HTR-8/SVneo (cell line): Measurements from ENCODE around the gene CD59.
"Not testable (repeated sequence)": the region's sequence is repeated elsewhere in the genome, so short reads cannot be mapped to it uniquely, and the experiment has no call there.

Experiments
- DNase-seq: peaks from one replicate; pipeline ENCODE4 v3.0.0; 2011; ENCODE audit warnings: low spot score, mixed read lengths; ENCODE audit not compliant: insufficient read length
- FAIRE-seq: peaks from 2 replicates; lab custom pipeline; 2011; peaks lifted over from hg19 to GRCh38; lab: Jason Lieb, UNC

CD59 gene

DNA sequence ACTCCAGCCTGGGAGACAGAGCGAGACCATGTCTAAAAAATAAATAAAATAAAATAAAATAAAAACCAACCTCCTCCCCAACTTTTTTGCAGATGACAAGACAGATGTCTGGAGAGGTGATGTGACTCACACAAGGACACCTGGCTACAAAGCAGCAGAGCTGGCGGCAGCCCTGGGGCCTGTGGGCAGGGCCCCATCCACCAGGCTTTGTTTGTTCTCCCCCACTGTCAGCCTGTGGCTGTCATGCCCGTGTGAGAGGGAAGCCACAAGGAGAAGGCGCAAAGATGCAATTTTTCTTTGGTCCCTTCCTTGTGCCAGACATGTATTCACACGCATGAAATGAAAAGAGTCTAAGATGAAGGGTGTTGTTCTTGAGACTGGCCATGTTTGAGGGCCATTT is 16.6 kb downstream of the CD59 start:
- DNase-seq (no peak), FAIRE-seq (no peak)

DNA sequence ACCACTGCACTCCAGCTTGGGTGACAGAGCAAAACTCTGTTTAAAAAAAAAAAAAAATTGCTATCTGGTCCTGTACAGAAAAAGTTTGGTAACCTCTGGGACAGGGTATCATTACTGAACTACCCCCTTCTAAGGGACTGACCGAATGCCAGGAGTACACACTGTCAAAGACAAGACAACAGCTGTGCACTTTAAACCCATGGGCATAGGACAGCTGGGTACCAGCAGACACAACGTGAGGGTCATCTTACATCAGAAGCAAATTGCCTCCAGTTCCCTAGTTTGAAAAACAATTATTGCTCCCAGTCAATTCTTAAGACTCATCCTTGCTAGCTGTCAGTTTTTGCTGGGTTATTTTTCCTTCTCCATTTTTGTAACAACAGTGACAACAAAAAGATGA is 17.8 kb downstream of the CD59 start:
- no peak for DNase-seq
- no peak for FAIRE-seq

DNA sequence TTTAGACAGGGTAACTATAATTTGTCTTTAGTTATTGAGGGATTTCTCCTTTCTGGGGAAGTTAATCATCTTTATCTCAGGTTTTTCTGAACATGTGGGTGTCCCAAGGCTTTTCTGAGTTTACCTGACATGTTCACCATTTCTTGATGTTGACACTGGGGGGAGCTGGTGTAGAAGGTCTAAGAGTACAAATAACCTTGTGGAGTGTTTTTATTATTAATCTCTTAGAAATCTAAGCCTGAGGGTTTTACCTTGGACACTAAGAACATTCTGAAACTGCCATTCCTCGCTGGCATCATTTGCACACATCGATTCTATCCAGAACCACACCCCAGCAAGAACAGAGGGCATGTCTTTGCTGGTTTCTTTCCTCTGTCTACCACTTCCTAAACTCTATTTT is 20.0 kb downstream of the CD59 start:
- no peak for DNase-seq
- FAIRE-seq: no peak

DNA sequence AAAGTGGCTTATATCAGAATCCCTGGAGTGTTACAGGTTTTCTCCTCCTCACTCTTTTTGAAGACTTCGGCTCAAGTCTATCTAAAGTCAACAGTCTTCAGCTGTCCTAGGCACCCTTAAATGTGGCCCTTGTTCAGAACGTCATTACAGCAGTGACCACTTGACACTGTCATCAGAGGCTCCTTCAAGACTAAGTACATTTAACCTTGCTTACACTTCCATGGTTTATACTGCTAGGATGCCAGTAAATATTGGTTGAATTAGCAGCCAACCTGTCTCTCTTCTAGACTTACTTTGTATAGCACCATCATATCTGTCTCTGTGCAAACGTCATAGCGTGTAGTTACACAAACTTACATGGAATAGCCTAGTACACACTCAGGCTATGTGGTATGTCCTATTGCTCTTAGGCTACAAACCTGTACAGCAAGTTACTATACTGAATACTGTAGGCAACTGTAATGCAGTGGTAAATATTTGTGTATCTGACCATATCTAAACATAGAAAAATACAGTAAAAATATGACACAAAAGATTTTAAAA is 22.3 kb downstream of the CD59 start:
- no peak for DNase-seq
- FAIRE-seq: peak; percentile 13

DNA sequence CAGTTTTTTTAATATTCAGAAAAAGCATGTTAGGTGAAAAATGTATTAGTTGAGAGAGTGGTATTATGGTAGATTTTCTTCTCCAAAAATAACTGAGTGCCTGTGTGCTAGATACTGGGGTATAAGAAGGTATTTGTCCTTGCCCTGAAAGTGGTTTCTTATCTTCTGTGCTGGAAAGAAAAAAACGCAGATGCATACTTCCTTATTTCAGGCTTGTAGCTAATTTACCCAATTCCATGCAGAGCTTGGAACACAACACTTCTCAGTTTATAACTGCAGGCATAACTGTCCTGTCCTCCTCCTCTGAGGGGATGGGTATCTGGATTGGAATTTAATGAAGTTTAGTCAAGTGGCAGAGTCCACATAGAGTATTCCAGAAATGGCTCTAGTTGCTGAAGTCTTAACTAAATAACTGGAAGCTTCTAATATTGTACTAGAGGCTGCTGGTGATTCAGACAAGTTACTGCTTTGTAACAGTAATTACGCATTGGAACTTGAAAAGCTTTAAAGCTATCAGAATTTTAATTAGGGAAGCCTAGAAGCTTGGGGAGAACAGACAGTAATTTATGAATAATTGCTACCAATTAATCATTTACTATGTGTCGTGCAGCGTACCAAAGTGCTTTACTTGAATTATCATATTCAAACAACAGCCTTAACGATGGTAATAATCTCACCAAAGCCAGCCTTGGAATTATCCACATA is 22.9 kb downstream of the CD59 start:
- FAIRE-seq: no peak
- no peak for DNase-seq

DNA sequence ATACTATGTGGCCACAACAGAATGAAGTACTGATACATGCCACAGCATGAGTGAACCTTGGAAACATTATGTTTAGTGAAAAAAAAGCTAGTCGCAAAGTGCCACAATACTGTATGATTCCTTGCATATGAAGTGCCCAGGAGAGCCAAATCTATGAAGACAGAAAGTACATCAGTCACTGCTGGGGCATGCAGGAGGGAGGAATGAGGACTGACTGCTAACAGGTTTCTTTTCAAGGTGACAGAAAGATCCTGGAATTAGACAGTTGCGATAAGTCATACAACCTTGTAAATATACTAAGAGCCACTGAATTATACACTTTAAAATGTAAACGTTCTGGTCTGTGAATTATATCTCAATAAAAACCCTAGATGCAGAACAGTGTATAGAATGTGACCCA is 23.8 kb downstream of the CD59 start:
- FAIRE-seq (no peak), DNase-seq (no peak)

DNA sequence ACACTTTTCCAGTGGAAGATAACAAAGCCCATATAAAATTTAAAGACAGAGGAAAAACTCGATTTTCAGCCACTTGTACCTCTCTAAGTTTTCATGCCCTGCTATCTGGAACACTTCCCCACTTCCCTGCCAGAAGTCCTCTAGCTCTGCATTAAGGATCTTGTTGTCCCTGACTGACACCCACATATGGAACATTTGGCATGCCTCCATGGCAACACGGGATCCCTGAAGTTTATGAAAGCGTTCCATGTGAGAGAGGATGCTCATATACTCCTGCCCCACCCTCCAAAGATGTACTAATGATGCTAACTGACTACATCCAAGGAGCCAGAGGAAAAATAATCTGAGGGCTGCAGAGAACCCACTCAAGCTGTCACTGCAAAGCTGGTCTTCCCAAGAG is 26.8 kb downstream of the CD59 start:
- DNase-seq (no peak), FAIRE-seq (no peak)

DNA sequence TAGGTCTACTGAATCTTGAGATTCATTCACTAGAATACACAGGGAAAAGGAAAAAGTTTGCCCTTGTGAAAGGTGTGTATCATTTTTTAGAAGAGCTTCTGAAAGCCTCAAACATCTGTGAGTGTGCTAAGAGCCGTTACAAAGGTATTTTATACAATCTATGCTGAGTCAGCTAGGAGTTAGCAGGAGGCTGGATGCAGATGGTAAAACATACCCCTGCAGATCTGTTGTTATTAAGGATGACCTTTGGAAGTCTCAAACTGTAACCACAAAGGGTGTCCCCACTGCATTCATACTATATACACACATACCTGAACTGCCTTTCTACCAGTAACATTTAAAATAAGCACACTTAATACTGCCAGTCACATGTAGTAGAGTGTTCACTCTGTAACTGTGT is 27.2 kb downstream of the CD59 start:
- FAIRE-seq (no peak), DNase-seq (no peak)

DNA sequence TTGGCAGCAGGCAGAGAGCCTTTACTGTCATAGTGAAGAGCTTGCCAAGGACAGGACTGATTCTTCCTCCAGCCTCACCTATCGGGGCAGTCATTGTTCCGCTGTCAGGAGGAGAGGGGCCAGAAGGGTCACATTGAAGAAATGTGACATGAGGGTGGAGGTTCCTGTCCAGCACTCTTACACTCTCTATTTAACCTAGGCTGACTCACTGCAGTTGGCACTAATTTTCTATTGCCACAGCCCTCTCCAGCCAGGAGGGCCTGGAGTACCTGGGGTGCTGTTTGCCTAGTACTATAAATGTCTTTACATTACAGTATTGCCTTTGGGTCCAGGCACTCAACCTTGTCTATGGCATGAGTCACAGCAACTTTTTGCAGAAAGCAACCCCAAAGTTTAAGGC is 28.4 kb downstream of the CD59 start:
- not testable (repeated sequence) for DNase-seq, FAIRE-seq

DNA sequence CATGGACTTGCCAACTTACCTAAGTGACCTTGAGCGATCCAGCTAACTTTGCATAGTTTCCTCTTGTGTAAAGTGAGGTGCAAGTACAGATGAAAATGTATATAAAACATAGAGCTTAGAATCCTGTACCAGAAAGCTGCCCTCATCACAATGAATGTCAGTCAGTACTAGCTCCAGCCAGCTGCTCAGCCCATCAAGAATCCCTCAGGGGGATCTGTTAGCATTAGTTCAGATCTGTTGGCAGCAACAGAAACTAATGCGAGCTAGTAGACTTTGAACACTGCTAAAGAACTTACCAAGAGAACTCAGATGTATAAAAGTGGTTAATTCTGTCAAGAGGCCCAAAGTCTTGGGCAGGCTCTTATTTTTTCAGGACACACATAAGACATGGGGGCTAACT is 29.3 kb downstream of the CD59 start:
- DNase-seq: no peak
- no peak for FAIRE-seq

DNA sequence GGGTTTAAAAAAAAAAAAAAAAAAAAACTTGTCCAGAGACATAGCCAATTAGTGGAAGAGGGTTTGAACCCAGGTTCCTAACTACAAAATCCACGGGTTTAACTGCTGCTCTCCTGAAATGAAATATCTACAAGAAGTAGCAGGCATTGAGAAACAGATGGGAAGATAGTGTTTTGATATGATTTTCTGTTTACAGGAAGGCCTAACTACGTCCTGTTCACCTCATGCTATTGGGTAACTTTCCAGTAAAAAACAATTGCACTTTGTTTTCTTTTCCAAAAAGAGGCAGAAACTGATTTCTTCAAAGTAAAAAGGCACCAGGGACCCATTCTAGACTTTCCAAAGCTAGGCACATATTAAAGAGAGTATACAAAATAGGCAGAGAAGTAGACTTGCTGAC is 29.7 kb downstream of the CD59 start:
- DNase-seq (no peak), FAIRE-seq (no peak)

DNA sequence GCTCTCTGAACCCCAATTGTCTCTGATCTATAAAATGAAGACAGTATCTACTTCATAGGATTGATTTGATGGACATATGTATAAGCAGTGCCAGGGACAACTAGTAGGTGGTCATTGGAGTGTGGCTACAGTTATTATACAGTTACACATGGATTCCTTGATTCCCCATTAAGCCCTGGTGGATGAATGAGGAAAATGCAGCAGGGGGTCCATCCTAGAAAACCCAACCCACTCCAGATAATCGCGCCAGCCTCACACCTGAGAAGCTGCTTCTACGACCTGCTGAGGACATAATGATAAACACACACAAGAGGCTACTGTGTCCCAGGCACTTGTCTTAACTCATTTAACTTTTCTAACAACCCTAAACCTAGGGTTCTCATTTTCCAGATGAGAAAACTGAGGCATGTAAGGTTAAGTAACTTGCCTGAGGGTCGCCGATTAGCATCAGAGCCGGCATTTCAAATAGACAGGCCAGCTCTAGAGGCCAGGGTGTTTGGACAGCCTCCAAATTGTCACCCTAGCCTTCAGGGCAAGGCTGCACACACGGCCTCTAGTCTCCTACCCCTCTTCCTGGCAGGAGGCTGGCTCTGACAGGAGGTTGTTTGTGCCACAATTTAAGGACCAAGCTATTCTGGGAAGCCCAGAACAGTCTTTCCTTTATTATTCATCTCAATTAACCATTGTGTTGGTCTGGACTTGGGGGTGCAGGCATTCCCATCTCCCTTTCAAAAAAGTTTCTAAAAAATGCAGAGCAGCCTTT is 31.8 kb downstream of the CD59 start:
- DNase-seq (no peak), FAIRE-seq (no peak)

DNA sequence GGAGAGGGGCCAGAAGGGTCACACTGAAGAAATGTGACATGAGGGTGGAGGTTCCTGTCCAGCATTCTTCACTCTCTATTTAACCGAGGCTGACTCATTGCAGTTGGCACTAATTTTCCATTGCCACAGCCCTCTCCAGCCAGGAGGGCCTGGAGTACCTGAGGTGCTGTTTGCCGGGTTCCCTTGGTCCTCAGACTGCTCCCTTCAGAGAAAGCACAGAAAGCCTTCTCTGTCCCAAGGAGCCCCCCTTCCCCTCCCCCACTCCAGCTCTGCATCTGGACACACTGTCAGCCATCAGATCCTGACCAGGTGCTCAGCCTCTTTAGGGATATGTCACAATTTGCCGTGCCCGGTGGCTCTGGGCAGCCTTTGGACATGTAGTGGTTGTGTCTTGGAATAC is 32.4 kb downstream of the CD59 start:
- DNase-seq: no peak
- FAIRE-seq: no peak

DNA sequence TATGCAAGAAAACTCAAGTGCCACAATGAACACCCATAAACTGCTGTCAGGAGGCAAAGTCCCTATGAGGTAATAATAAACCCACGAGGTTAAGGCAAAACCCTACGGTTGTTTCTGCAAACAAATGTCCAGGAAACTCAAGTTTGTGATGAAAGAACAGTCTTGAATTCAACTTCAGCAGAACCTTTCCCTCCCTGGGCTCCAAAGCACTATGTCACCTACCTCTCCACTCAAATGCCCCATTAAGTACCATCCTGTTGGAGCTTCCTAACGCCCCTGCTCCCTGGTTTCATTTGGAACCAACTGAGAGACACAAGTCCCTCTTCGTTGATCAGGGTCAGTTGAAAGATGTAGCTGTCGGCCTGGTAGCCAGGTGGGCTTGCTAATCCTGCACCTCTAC is 33.0 kb downstream of the CD59 start:
- FAIRE-seq (no peak), DNase-seq (no peak)

DNA sequence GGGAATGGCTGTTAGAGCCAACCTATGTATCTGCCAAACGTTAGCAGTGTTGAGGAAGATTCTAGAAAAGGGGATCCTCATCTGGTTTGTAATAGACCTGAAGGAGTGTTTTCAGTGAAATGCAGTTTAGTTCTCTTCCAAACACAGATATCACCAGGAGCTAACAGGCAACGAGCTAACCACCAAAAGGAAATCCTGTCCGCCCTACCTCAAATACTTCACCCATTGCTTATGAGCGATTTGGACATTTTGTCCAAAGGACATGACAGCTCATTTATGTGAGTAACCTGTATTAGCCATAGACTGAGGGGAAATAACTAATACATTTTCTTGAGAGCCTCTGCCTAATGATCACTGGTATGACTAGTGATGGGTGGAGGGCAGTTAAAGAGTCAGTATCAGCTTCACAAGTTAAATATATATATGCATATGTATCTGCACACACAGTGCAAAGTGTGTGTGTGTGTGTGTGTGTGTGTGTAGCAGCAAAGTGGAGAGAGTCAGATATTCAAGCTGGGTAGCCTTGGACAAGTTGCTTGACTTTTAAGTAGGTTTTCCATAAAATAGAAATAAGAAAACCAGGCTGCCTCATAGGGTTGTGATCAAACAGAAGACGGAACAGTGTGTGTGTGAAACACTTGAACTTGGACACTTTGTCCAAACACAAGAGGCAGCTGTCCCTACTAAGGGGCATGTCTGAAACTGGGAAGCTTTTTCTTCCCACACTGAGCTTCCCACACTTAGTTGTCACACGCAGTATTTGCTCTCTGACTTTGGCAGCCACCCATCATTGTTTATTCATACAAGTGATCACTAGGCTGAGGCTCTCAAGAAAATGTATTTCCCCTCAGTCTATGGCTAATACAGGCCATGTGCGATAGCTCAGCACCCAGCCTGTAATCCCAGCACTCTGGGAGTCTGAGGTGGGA is 34.7 kb downstream of the CD59 start:
- DNase-seq (no peak), FAIRE-seq (no peak)

DNA sequence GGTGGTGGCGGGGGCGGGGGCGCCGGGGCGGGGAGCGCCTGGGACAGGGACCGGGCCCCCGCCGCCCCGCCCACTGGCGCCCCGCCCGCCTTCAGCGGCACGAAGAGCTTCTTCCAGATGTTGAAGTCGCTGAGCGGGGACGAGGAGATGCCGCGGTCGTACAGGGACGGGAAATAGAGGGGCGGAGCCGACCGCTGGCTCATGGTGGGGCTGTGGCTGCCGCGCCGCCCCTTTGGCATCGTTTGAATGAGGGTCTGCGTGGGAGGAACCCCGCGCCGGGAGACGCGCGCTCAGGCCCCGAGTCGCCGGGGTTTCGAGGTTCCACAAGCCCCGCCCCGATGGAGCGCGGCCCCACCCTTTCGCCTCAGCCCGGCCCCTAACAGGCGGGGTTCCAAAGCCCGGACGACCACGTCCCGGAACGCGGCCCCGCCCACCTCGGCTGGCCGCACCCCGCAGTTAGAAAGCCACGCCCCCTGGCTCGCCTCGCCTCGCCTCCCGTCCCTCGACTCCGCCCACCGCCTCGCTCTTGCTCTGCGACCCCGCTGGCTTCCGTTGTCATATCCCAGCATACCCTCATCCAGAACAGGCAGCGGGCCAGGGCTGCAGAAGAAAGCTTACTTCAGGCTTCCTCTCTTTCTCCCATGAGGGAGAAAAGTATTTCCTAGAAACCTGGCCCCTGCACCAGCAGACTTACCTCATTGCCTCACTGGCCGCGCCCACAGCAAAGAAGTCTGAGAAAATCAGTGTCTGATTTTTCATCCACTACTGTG is 35.5 kb downstream of the CD59 start, which contains the start of gene C11orf91:
Gene C11orf91, minus strand, starts transcription at position 325 of the 770 bp plus-strand sequence. Its CDS starts 86 bp downstream, at position 239.
- DNase-seq: peak; percentile 83
- FAIRE-seq: peak; percentile 83

DNA sequence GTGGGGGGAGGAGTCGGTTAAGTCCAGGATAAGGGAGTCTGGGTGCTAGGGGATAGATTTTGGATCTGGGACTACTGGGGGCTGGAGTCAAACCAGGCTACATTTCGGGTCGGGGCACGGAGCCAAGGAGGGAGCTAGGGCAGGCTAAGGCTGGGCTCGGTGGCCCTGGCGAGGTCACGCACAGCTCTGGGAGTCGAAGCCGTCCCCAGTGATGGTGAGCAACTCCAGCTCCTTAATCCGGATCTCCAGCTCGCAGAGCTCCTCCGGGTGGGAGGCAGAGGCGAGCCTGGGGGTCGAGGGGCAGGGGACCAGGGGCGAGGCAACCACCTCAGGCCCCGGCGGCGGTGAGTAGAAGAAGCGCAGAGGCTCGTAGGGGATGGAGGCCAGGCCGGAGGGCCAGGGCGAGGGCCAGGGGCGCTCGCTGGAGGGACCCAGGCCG is 36.1 kb downstream of the CD59 start:
- DNase-seq (no peak), FAIRE-seq (no peak)

DNA sequence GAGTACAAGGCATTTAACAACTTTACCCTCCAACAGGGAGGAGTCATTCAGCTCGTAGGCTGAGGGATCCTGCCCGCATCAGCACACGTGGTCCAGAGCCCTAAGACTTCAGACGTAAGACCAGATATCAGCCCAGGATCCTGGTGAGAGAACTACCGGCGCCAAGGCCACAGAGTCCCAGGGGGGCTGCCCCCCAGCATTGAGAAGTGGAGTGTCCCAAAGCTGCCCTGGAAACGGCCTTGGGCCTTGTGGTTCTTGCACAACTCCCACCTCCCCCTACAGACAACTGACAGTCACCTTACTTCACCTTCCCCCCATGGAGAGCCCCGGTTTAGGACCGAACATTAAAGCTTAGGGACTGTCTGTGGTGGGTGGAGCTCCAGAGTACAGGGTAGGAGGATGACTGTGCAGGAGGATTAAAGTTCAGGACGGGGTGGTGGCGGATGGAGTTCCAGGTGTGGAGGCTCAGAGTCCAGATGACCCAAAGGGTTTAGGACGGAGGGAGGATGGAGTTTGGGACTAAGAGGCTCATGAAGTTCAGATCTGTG is 36.6 kb downstream of the CD59 start:
- FAIRE-seq: no peak

DNA sequence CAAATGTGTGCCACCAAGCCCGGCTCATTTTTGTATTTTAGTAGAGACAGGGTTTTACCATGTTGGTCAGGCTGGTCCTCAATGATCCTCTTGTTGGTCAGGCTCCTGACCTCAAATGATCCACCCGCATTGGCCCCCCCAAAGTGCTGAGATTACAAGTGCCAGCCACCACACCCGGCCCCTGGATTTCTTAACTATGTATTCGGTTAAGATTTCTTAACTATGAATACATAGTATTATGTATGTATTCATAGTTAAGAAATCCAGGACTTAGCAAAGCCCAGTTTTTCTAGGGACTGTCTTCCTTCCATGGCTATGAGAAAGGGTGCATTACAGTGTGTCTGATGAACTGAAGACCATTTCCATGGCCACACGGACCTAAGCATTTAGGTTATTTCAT is 37.3 kb downstream of the CD59 start:
- DNase-seq (no peak), FAIRE-seq (no peak)

More for the DNA sequence above, 36.6 kb downstream of the CD59 start:
- no peak for DNase-seq
